Activated CD8-positive, alpha-beta memory T cell treated with anti-CD3 and anti-CD28 coated beads, Interleukin-2, amount 10 ng/mL, durations not matched to agents 7 days and 5 days (primary cell): Measurements from ENCODE around the gene FBXL17. TPM values are rescaled to one million over a fixed set of nuclear protein-coding genes. Genes with fewer than 3 reads are reported as not detected.

Source experiments
- ATAC-seq: fragments of 150-1000 bp; cut with Tn5 transposase; one replicate; pipeline ENCODE4 v1.10.0; 2021; ENCODE audit warnings: moderate library complexity
- CTCF ChIA-PET: fragments of 350-600 bp; sonication (Branson Sonifier 250); formaldehyde crosslinking; loops from one replicate; lab custom pipeline; 2021; ENCODE audit warnings: antibody characterized with exemption; lab: Charles Lee
- DNase-seq: peaks from one replicate; pipeline ENCODE4 v3.0.0-alpha.2; 2020
- H3K27ac Mint-ChIP-seq: one replicate; pipeline ENCODE4 v1.8.0; 2021; ENCODE audit warnings: mild to moderate bottlenecking, mixed read lengths
- H3K27me3 Mint-ChIP-seq: one replicate; pipeline ENCODE4 v1.8.0; 2021; ENCODE audit warnings: mixed read lengths
- H3K36me3 Mint-ChIP-seq: one replicate; pipeline ENCODE4 v1.8.0; 2021; ENCODE audit warnings: mild to moderate bottlenecking, mixed read lengths
- H3K4me1 Mint-ChIP-seq: one replicate; pipeline ENCODE4 v1.8.0; 2021; ENCODE audit warnings: mixed read lengths
- H3K4me3 Mint-ChIP-seq: one replicate; pipeline ENCODE4 v1.8.0; 2021; ENCODE audit warnings: mild to moderate bottlenecking, moderate library complexity, mixed read lengths
- H3K9me3 Mint-ChIP-seq: one replicate; pipeline ENCODE4 v1.8.0; 2022; ENCODE audit warnings: low read depth, mixed read lengths
- total RNA-seq, 2 experiments: library from RNA; stranded (reverse); gene quantifications; one replicate each; pipeline ENCODE4 v1.2.3, GENCODE V29; 2021

The FBXL17 gene
- total RNA-seq, 2 experiments from 2014 or later: 6.6 to 10.9 TPM

GRCh38 chr5:108366500-108366899 is 15.4 kb downstream of the FBXL17 start:
- Mint-ChIP-seq H3K4me3 (no peak overlapping the region), H3K9me3 (no peaks in the 10 kb centered on the region), H3K27me3 (no peaks in the 10 kb centered on the region), H3K27ac (no peak overlapping the region), H3K4me1 (peaks cover 1% of the 10 kb centered on the region), H3K36me3 (peaks cover 3% of the 10 kb centered on the region)
- no peak for DNase-seq
- ATAC-seq: no peak
- CTCF ChIA-PET: no interaction called here

- CTCF ChIA-PET: no interaction called here
- H3K9me3 Mint-ChIP-seq: no peaks in the 10 kb centered on the region
- H3K4me3 Mint-ChIP-seq: no peak overlapping the region
Measured at GRCh38 chr5:108361771-108362170, 20.1 kb downstream of the FBXL17 start.

GRCh38 chr5:108361239-108361638 is 20.7 kb downstream of the FBXL17 start:
- Mint-ChIP-seq H3K9me3 (no peaks in the 10 kb centered on the region), H3K27ac (no peak overlapping the region), H3K4me1 (no peaks in the 10 kb centered on the region), H3K4me3 (no peak overlapping the region), H3K27me3 (no peaks in the 10 kb centered on the region), H3K36me3 (peaks cover 8% of the 10 kb centered on the region)
- ATAC-seq (no peak), DNase-seq (no peak)
- CTCF ChIA-PET: no interaction called here

More at GRCh38 chr5:108361771-108362170, 20.1 kb downstream of the FBXL17 start:
- peaks cover 8% of the 10 kb centered on the region for H3K36me3 Mint-ChIP-seq
- H3K27me3 Mint-ChIP-seq: no peaks in the 10 kb centered on the region
- DNase-seq (no peak), ATAC-seq (no peak)
- H3K27ac Mint-ChIP-seq: no peak overlapping the region
- H3K4me1 Mint-ChIP-seq: no peaks in the 10 kb centered on the region

DNA sequence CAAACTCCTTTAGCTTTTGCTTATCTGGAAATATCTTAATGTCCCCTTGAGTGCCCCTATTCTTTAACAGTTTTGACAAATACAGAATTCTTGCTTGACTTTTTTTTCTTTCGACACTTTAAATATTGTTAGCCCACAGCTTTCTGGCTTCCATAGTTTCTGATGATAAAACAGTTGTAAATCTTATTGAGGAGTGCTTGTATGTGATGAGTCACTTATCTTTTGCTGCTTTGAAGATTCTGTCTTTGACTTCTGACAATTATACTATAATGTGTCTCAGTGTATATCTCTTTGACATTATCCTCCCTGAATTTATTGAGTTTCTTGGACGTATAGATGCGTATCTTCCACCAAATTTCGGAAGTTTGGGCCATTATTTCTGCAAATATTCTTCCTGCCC is 21.6 kb downstream of the FBXL17 start:
- no peak for DNase-seq
- Mint-ChIP-seq H3K27me3 (no peaks in the 10 kb centered on the region), H3K4me3 (no peak overlapping the region), H3K4me1 (no peaks in the 10 kb centered on the region), H3K27ac (no peak overlapping the region), H3K36me3 (peaks cover 9% of the 10 kb centered on the region), H3K9me3 (no peaks in the 10 kb centered on the region)
- CTCF ChIA-PET: no interaction called here
- no peak for ATAC-seq

- DNase-seq: no peak
- no peak overlapping the region for H3K27ac Mint-ChIP-seq
- no peaks in the 10 kb centered on the region for H3K9me3 Mint-ChIP-seq
- no peaks in the 10 kb centered on the region for H3K4me1 Mint-ChIP-seq
- ATAC-seq: no peak
- H3K36me3 Mint-ChIP-seq: peaks cover 7% of the 10 kb centered on the region
- no peaks in the 10 kb centered on the region for H3K27me3 Mint-ChIP-seq
- CTCF ChIA-PET: no interaction called here
- H3K4me3 Mint-ChIP-seq: no peak overlapping the region
Measured at GRCh38 chr5:108356286-108356685, 25.6 kb downstream of the FBXL17 start.

- DNase-seq: no peak
- H3K4me1 Mint-ChIP-seq: no peaks in the 10 kb centered on the region
- H3K9me3 Mint-ChIP-seq: no peaks in the 10 kb centered on the region
- ATAC-seq: no peak
- H3K4me3 Mint-ChIP-seq: no peak overlapping the region
- H3K36me3 Mint-ChIP-seq: peaks cover 1% of the 10 kb centered on the region
- CTCF ChIA-PET: no interaction called here
- H3K27me3 Mint-ChIP-seq: no peaks in the 10 kb centered on the region
- no peak overlapping the region for H3K27ac Mint-ChIP-seq
Measured at GRCh38 chr5:108353087-108353486, 28.8 kb downstream of the FBXL17 start.

DNA sequence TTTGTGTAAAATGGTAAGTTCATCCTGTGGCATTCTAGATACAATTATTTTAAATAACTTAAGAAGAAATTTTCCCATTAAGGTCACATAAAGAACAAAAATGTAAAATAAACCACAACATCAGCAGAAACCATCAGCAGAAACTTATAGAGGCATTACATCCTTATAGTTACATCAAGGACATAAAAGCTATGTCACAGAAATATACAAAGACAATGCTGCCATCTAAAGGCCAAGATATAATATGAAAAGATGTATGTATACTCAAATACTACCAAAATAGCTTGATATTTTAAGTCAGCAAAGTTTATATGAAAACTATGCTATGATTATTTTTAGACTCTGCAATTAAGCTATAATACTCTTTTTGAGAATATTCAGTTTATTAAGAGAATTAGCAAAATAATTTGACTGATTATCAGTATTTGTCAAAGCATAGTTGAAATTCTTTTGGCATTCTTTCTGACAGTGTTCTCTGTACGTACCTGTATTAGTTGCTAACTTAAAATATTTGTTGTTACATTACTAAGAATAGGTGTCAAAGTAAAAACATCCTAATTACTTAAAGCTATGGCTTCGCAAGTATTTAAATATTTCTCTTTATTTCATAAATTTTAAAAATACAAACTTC is 36.2 kb downstream of the FBXL17 start:
- no peak overlapping the region for H3K4me3 Mint-ChIP-seq
- ATAC-seq: peak; percentile 53
- H3K27me3 Mint-ChIP-seq: no peaks in the 10 kb centered on the region
- H3K36me3 Mint-ChIP-seq: no peaks in the 10 kb centered on the region
- CTCF ChIA-PET: interaction anchor here (0.6 to 2.5 kb wide), 4 partner anchors 9 to 116 kb away, joined by 3 to 25 read pairs (median 6); no protein-coding TSS in a partner anchor
- H3K27ac Mint-ChIP-seq: no peak overlapping the region
- H3K9me3 Mint-ChIP-seq: no peaks in the 10 kb centered on the region
- no peaks in the 10 kb centered on the region for H3K4me1 Mint-ChIP-seq
- no peak for DNase-seq

GRCh38 chr5:108344103-108344822 is 37.6 kb downstream of the FBXL17 start:
- no peak for ATAC-seq
- Mint-ChIP-seq H3K27ac (no peak overlapping the region), H3K9me3 (no peaks in the 10 kb centered on the region), H3K4me3 (no peak overlapping the region), H3K27me3 (no peaks in the 10 kb centered on the region), H3K4me1 (no peaks in the 10 kb centered on the region), H3K36me3 (no peaks in the 10 kb centered on the region)
- CTCF ChIA-PET: interaction anchor here (1.9 to 2.5 kb wide), 2 partner anchors 7 to 84 kb away, joined by 7 to 25 read pairs; no protein-coding TSS in a partner anchor
- DNase-seq: no peak

- H3K27me3 Mint-ChIP-seq: no peaks in the 10 kb centered on the region
- H3K27ac Mint-ChIP-seq: no peak overlapping the region
- H3K9me3 Mint-ChIP-seq: no peaks in the 10 kb centered on the region
- DNase-seq (no peak), ATAC-seq (no peak)
- H3K36me3 Mint-ChIP-seq: no peaks in the 10 kb centered on the region
- no peak overlapping the region for H3K4me3 Mint-ChIP-seq
- CTCF ChIA-PET: interaction anchor here (1.0 kb wide), 1 partner anchor 82 kb away, joined by 3 read pairs; no protein-coding TSS in a partner anchor
- H3K4me1 Mint-ChIP-seq: no peaks in the 10 kb centered on the region
Measured at GRCh38 chr5:108341866-108342265, 40.0 kb downstream of the FBXL17 start.

DNA sequence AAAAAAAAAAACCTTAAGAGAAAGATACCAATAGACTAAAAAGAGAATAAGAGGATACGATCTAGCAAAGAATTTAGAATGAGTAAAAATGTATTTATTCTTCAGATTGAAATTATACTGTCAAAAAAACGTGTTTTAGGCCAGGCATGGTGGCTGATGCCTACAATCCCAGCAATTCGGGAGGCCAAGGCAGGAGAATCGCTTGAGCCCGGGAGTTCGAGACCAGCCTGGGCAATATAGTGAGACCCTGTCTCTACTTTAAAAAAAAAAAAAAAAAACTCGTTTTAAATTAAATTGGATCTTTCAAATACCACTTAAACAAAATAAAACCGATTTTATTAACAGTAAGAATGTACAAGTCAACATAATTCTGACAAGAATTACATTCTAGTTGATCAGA is 41.8 kb downstream of the FBXL17 start:
- H3K27ac Mint-ChIP-seq: no peak overlapping the region
- no peak for ATAC-seq
- CTCF ChIA-PET: no interaction called here

GRCh38 chr5:108339220-108339619 is 42.7 kb downstream of the FBXL17 start:
- H3K27ac Mint-ChIP-seq: no peak overlapping the region
- H3K4me3 Mint-ChIP-seq: no peak overlapping the region
- ATAC-seq (no peak), DNase-seq (no peak)
- H3K4me1 Mint-ChIP-seq: no peaks in the 10 kb centered on the region
- no peaks in the 10 kb centered on the region for H3K9me3 Mint-ChIP-seq
- H3K36me3 Mint-ChIP-seq: peaks cover 4% of the 10 kb centered on the region
- CTCF ChIA-PET: no interaction called here
- H3K27me3 Mint-ChIP-seq: no peaks in the 10 kb centered on the region

More for the DNA sequence above, 41.8 kb downstream of the FBXL17 start:
- no peak for DNase-seq
- Mint-ChIP-seq H3K27me3 (no peaks in the 10 kb centered on the region), H3K36me3 (no peaks in the 10 kb centered on the region), H3K4me1 (no peaks in the 10 kb centered on the region), H3K4me3 (no peak overlapping the region), H3K9me3 (no peaks in the 10 kb centered on the region)

- no peak overlapping the region for H3K4me3 Mint-ChIP-seq
- DNase-seq (no peak), ATAC-seq (no peak)
- H3K4me1 Mint-ChIP-seq: no peaks in the 10 kb centered on the region
- no peaks in the 10 kb centered on the region for H3K9me3 Mint-ChIP-seq
- H3K36me3 Mint-ChIP-seq: peaks cover 5% of the 10 kb centered on the region
- CTCF ChIA-PET: no interaction called here
- no peak overlapping the region for H3K27ac Mint-ChIP-seq
- H3K27me3 Mint-ChIP-seq: no peaks in the 10 kb centered on the region
Measured at GRCh38 chr5:108334225-108334624, 47.7 kb downstream of the FBXL17 start.

DNA sequence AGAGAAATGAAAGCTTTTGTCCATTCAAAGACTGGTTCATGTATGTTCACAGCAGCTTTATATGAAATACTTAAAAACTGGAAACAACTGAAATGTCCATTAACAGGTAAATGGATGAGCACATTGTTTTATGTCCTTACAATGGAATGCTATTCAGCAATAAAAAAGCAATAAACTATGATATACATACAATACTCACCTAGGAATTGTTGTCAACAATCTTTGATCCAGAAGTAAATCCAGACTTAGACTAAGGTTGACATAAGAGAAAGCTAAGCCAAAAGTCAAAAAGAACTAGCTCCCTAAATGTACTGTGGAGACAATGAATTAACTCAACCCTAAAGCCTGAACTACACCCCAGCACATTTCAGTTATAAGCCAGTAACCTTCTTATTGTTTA is 54.9 kb downstream of the FBXL17 start:
- Mint-ChIP-seq H3K27ac (no peak overlapping the region), H3K4me3 (no peak overlapping the region), H3K4me1 (no peaks in the 10 kb centered on the region), H3K36me3 (peaks cover 8% of the 10 kb centered on the region), H3K9me3 (no peaks in the 10 kb centered on the region), H3K27me3 (no peaks in the 10 kb centered on the region)
- DNase-seq (no peak), ATAC-seq (no peak)
- CTCF ChIA-PET: no interaction called here

- Mint-ChIP-seq H3K27ac (no peak overlapping the region), H3K36me3 (peaks cover 8% of the 10 kb centered on the region), H3K27me3 (no peaks in the 10 kb centered on the region), H3K4me3 (no peak overlapping the region), H3K9me3 (no peaks in the 10 kb centered on the region), H3K4me1 (no peaks in the 10 kb centered on the region)
- DNase-seq (no peak), ATAC-seq (no peak)
- CTCF ChIA-PET: no interaction called here
Measured at GRCh38 chr5:108324886-108325285, 57.0 kb downstream of the FBXL17 start.
